Astrocyte (in vitro differentiated cells and primary cell): ENCODE measurements around the gene RTRAF.

Experiments used
- CTCF ChIP-seq: IDR thresholded peaks from 2 replicates; pipeline ENCODE4 v1.5.1; 2011; ENCODE audit warnings: low read depth, mild to moderate bottlenecking, inconsistent platforms, low read length, moderate library complexity; ENCODE audit not compliant: insufficient read depth
- EZH2 ChIP-seq: IDR thresholded peaks from 2 replicates; pipeline ENCODE4 v1.6.1; 2012; ENCODE audit warnings: mild to moderate bottlenecking, low read length, inconsistent platforms; ENCODE audit not compliant: insufficient read depth

- TF ChIP-seq CTCF = no peak
- TF ChIP-seq EZH2 = no peak
Measured at GRCh38 chr14:52044791-52045522, 55.6 kb downstream of the RTRAF start.
